HFFc6 (cell line): ENCODE measurements around the gene SORCS2. TPM values are rescaled to one million over a fixed set of nuclear protein-coding genes. Genes with fewer than 3 reads are reported as not detected.

Source experiments
- DNase-seq: peaks from one replicate; pipeline ENCODE4 v3.0.0-alpha.2; 2018
- H3K27ac Mint-ChIP-seq: 2 replicates; pipeline ENCODE4 v1.8.0; 2020; ENCODE audit warnings: mild to moderate bottlenecking, mixed read lengths
- H3K27me3 Mint-ChIP-seq: 2 replicates; pipeline ENCODE4 v1.8.0; 2021; ENCODE audit warnings: mild to moderate bottlenecking, moderate library complexity, mixed read lengths; ENCODE audit not compliant: insufficient read depth
- H3K36me3 Mint-ChIP-seq: 2 replicates; pipeline ENCODE4 v1.8.0; 2021; ENCODE audit warnings: low read depth, mixed read lengths
- H3K4me1 Mint-ChIP-seq: 2 replicates; pipeline ENCODE4 v1.8.0; 2020; ENCODE audit warnings: low read depth, mixed read lengths
- H3K4me3 Mint-ChIP-seq: 2 replicates; pipeline ENCODE4 v1.8.0; 2020; ENCODE audit warnings: mild to moderate bottlenecking, moderate library complexity, mixed read lengths
- H3K9me3 Mint-ChIP-seq: 2 replicates; pipeline ENCODE4 v1.8.0; 2020; ENCODE audit warnings: mild to moderate bottlenecking, mixed read lengths
- total RNA-seq, 6 experiments: library from RNA; stranded (reverse); fragmentation: NEBNext Ultra II Directional; extraction: Animal tissue kit (Norgen Biotek cat#: 25700); gene quantifications; 2 replicates in 1 of 6; 3 replicates in 5 of 6; pipeline ENCODE4 v1.2.3, GENCODE V29; 2021
- TF ChIP-seq, protein P1 (sequence below): fragments of 200-600 bp; sonication (generic); IDR thresholded peaks from 2 replicates; pipeline ENCODE4 v1.5.0; 2021; ENCODE audit warnings: antibody characterized with exemption, mild to moderate bottlenecking

Gene SORCS2
- total RNA-seq, 6 experiments from 2014 or later, result 0.05 to 0.15 (median 0.12) TPM; not detected in 3

DNA sequence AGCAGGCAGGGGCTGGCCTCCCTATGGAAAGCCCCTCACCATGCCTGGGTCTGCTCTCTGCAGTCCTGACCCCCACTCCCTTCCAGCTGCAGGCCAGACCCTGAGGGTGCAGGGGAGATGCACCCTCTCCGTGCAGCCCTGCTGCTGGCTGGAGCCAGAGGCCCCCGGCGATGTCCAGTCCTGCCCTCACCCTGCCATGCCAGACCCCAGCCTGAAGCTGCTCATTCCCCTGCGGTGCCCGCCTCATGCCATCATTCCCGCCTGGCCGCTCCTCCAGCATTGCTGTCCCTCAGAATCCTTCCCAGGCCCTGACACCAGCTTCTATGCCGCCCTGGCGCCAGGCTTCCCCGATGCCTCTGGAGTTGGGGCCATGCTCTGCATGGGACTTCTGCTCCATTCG is 72.4 kb downstream of the SORCS2 start:
- TF ChIP-seq, protein P1, sequence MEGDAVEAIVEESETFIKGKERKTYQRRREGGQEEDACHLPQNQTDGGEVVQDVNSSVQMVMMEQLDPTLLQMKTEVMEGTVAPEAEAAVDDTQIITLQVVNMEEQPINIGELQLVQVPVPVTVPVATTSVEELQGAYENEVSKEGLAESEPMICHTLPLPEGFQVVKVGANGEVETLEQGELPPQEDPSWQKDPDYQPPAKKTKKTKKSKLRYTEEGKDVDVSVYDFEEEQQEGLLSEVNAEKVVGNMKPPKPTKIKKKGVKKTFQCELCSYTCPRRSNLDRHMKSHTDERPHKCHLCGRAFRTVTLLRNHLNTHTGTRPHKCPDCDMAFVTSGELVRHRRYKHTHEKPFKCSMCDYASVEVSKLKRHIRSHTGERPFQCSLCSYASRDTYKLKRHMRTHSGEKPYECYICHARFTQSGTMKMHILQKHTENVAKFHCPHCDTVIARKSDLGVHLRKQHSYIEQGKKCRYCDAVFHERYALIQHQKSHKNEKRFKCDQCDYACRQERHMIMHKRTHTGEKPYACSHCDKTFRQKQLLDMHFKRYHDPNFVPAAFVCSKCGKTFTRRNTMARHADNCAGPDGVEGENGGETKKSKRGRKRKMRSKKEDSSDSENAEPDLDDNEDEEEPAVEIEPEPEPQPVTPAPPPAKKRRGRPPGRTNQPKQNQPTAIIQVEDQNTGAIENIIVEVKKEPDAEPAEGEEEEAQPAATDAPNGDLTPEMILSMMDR, result no peak
- no peak overlapping the region for H3K4me3 Mint-ChIP-seq
- no peak for DNase-seq
- no peak overlapping the region for H3K27ac Mint-ChIP-seq
- H3K27me3 Mint-ChIP-seq, result peaks cover 41% of the 10 kb centered on the region
- H3K9me3 Mint-ChIP-seq, result peaks cover 4% of the 10 kb centered on the region; the same call in 1 of the 2 replicates
- peaks cover 14% of the 10 kb centered on the region for H3K4me1 Mint-ChIP-seq
- no peaks in the 10 kb centered on the region for H3K36me3 Mint-ChIP-seq

- H3K27me3 Mint-ChIP-seq, result peaks cover 42% of the 10 kb centered on the region
- peaks cover 6% of the 10 kb centered on the region; the same call in 1 of the 2 replicates for H3K9me3 Mint-ChIP-seq
- H3K27ac Mint-ChIP-seq, result peak overlapping the region; percentile 38; the same call in 1 of the 2 replicates
- peaks cover 14% of the 10 kb centered on the region for H3K4me1 Mint-ChIP-seq
- TF ChIP-seq, protein P1, result no peak
- DNase-seq, result peak; percentile 72
- H3K36me3 Mint-ChIP-seq, result peaks cover 7% of the 10 kb centered on the region
- no peak overlapping the region for H3K4me3 Mint-ChIP-seq
Observed at GRCh38 chr4:7266525-7267292, 74.4 kb downstream of the SORCS2 start.

DNA sequence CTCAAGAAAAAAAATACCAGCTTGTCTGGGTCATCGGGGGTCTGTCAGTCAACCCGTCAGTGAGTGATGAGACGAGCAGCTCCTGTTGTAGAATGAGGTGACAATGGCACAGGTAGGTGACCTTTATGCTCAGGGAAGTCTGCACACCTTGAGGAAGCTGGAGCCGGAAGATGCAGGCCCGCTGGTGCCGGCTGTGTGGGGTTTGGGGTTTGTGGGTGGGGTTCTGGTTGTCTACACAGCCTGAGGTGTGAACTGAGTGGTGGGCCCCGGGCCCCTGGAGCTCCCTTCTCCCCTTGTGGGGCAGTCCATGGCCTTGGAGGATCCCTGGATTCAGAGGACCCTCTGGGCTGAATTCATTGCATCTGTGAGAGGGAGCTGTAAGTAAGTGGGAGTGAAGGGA is 75.5 kb downstream of the SORCS2 start:
- peaks cover 6% of the 10 kb centered on the region; the same call in 1 of the 2 replicates for H3K9me3 Mint-ChIP-seq
- H3K36me3 Mint-ChIP-seq, result peaks cover 7% of the 10 kb centered on the region
- TF ChIP-seq, protein P1, result no peak
- H3K27me3 Mint-ChIP-seq, result peaks cover 46% of the 10 kb centered on the region
- DNase-seq, result no peak
- H3K4me3 Mint-ChIP-seq, result no peak overlapping the region
- H3K27ac Mint-ChIP-seq, result no peak overlapping the region
- H3K4me1 Mint-ChIP-seq, result peaks cover 14% of the 10 kb centered on the region

GRCh38 chr4:7268941-7269340 is 76.6 kb downstream of the SORCS2 start:
- DNase-seq, result no peak
- peaks cover 7% of the 10 kb centered on the region for H3K36me3 Mint-ChIP-seq
- no peak overlapping the region for H3K4me3 Mint-ChIP-seq
- TF ChIP-seq, protein P1, result no peak
- H3K27me3 Mint-ChIP-seq, result peaks cover 49% of the 10 kb centered on the region
- peaks cover 6% of the 10 kb centered on the region; the same call in 1 of the 2 replicates for H3K9me3 Mint-ChIP-seq
- no peak overlapping the region for H3K27ac Mint-ChIP-seq
- H3K4me1 Mint-ChIP-seq, result peaks cover 14% of the 10 kb centered on the region

DNA sequence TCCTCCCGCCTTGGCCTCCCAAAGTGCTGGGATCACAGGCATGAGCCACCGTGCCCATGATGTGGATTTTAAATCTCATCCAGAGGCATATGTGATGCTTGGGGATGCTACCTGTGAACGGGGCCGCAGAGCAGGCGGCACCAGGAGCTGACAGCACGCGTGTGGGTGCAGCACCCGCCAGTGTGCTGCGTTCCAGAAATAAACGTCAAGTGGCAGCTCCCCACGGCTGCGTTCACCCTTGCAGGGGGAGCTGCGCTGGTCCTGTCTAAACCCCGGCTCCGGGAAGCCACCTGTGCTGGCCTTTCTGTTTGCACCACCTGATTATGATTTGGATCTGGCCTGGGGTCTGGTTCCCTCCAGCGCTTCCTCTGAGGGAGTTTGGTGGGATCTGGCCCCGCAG is 77.8 kb downstream of the SORCS2 start:
- DNase-seq, result no peak
- Mint-ChIP-seq H3K4me3 (no peak overlapping the region), H3K27ac (no peak overlapping the region), H3K36me3 (peaks cover 7% of the 10 kb centered on the region), H3K27me3 (peaks cover 46% of the 10 kb centered on the region), H3K4me1 (peaks cover 14% of the 10 kb centered on the region), H3K9me3 (peaks cover 6% of the 10 kb centered on the region; the same call in 1 of the 2 replicates)
- TF ChIP-seq, protein P1, result no peak
